Activated CD4-positive, alpha-beta T cell treated with anti-CD3 and anti-CD28 coated beads, Interleukin-2, amount 50 U/mL, for 4 hours (primary cell): ENCODE results near the gene SLC25A1.

Experiments used
- DNase-seq, 2 experiments: peaks; one replicate each; pipeline ENCODE4 v3.0.0-alpha.2; 2020

SLC25A1 gene

DNA sequence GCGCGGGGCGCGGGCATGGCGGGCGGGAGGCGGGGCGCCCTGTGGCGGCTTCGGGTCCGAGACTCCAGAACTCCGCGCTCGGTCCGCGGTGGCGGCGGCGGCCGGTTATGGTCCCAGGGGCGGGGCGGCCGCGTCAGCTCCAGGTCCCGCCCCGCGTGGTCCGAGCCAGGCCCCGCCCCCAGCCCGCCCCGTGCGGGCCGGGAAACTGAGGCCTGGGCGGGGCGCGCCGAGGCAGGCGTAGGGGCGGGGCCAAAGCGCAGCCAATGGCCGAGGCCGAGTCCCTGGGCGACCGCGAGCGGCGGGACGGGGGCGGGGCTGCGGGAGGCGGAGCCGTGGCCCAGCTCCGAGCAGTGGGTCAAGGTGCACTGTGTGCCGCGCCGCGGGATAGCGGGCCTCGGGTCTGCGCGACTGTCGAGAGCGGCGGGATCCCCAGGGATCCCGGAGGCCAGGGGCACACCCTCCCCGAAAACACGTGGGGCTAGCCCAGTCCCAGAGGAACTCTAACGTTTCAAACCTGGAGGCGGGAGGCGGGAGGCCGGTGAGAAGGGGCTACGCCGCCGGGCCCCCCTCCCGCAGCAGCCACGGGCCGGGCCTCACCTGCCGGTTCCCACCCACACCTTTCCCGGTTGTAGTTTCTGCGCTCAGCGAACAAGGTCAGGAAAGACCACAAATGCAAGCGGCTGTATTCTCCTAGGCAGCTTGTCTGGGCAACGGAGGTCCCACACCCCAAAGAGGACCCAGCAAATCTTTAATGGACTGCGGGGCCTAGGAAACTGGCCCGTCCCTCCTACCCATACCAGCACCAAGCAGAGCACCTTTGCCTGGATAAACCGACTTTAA, at the start of gene SLC25A1:
Gene SLC25A1, minus strand, starts transcription at position 80 of the 840 bp plus-strand sequence. Its CDS starts 63 bp downstream, at position 17.
- peak; percentile 67 to 73 for DNase-seq

GRCh38 chr22:19228179-19228578, 49.6 kb upstream of the SLC25A1 start:
- no peak for DNase-seq

- DNase-seq = no peak
Observed at GRCh38 chr22:19226428-19226827, 47.9 kb upstream of the SLC25A1 start.

GRCh38 chr22:19225560-19225959, 47.0 kb upstream of the SLC25A1 start:
- DNase-seq = no peak

DNA sequence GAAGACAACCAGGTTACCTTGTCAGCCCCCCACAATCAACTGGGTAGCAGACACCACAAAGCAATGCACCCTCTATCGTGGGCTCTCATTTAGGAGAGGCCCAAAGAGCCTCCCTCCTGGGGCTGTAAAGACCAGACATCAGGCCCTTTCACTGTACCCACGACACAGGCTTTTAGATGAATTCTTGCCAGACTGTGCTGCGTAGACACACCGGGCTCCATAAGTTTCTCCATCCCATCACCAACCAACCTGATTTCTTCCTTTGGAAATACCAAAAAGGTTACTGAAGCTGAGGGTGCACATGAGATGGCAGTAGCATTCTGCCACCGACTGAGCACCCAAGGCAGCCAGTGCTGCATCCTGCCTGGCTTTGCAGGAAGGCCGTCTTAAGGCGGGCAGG, 46.4 kb upstream of the SLC25A1 start:
- DNase-seq = no peak

GRCh38 chr22:19224557-19224956, 46.0 kb upstream of the SLC25A1 start:
- no peak for DNase-seq

GRCh38 chr22:19223617-19224016, 45.1 kb upstream of the SLC25A1 start:
- DNase-seq = no peak

- no peak for DNase-seq
Observed at GRCh38 chr22:19223110-19223509, 44.6 kb upstream of the SLC25A1 start.

GRCh38 chr22:19222242-19223005, 43.9 kb upstream of the SLC25A1 start:
- DNase-seq = no peak

DNA sequence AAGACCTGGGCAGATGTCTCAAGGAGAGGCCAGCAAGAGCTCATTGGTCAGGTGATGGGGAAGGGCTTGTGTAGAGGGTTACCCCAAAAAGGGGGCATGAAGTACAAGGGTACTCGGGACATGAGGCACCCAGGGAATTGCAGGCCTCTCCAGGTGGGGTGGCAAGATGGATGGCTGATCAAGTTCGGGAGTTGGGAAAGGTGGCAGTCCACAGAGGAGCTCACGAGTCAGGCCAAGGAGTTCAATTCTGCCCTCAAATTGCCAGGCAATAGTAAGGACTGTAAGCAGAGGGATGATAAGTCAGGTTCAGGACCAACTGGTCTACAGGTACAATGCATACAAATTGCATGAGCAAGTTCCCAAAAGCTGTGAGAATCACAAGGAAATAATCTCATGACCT, 42.3 kb upstream of the SLC25A1 start:
- no peak for DNase-seq

- no peak for DNase-seq
Observed at GRCh38 chr22:19218541-19219233, 40.2 kb upstream of the SLC25A1 start.

DNA sequence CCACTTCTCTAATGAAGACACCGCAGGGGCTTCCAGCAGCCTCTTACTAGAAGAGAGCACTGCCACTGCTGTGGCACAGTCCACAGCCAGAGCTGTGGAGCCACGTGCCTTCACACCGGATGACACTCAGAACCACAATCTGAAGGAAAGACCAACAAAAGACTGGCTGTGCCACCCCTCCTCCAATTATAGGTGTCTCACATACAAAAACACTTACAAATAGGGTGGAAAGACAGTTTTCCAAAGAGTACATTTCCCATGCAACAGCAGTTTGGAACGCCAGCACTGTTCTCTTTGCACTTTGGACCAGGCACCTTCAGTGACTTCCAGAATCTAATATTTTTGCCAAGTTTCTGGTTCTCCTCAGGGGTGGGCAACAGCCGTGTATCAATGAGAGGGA, 38.0 kb upstream of the SLC25A1 start:
- DNase-seq = no peak

DNA sequence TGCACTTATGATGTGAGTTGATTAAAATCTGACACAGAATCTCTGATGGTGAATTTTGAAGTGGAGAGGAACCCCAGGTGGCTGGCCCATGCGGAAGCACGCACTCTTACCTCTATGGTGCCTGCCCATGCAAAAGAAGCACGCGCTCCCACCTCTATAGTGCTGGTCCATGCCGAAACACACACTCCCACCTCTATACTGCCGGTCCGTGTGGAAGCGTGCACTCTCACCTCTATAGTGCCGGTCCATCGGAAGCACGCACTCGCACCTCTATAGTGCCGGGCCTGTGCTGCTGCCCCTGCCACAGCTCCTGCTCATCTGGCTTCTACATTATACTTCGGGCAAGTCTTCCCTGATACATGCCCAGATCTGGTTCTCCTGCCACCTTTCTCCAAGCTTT, 36.8 kb upstream of the SLC25A1 start:
- no peak for DNase-seq

- no peak for DNase-seq
Observed at GRCh38 chr22:19214078-19214473, 35.5 kb upstream of the SLC25A1 start.

DNA sequence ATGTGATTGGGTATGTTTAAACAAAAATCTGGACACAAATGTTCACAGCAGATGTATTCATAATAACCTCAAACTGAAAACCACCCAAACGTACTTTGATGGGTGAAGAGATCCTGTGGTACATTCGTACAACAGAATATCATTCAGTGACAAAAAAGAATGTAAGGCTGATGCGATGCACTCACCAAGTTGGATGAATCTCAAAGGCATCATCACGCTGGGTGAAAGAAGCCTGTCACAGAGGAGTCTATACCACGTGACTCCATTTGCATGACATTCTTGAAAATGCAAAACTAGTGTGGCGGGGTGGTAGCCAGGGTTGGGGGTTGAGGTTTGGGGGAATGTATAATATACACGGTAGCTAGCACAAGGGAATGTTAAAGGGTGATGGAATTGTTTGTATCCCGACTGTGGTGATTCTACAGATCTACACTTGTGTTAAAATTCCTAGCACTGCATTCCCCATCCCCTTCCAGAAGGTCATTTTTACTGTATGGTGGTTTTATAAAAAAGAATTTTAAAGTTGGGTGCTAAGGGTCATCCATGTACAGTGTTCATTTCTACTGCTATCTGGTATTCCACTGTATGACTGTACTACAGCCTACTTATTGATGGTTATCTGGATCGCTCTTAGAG, 35.0 kb upstream of the SLC25A1 start:
- DNase-seq = no peak

GRCh38 chr22:19213001-19213400, 34.5 kb upstream of the SLC25A1 start:
- no peak for DNase-seq

DNA sequence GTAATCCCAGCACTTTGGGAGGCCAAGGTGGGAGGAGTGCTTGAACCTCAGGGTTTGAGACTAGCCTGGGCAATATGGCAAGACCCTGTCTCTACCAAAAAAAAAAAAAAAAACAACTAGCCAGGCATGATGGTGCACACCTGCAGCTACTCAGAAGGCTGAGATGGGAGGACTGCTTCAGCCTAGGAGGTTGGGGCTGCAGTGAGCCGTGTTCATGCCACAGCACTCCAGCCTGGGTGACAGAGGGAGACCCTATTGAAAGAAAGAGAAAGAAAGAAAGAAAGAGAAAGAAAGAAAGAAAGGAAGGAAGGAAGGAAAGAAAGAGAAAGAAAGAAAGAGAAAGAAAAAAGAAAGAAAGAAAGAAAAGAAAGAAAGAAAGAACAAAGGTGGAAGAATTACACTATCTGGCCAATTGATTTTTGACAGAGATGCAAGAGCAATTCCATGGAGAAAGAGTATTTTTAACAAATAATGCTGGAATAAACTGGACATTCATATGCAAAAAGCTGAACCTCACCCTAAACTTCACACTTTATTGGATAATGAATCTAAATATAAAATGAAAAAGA, 33.9 kb upstream of the SLC25A1 start:
- DNase-seq = no peak

DNA sequence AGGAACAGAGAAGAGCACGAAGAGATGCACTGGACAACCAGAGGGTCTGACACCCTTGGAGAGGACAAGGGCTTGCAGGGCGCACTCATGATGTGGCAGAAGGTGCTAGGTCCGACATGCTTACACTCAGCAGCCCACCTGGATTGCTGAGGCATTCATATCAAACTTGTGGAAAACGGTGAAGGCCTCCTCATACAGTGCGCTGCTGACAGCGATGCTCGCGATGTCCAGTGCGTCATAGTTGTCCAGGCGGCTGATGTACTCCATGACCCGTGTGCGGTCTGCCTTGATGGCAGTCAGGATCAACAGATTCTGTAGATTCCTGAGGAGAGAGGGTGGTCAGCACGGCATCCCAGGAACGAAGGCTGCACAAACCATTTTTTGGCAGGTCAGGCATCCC, 31.7 kb upstream of the SLC25A1 start:
- DNase-seq = no peak

DNA sequence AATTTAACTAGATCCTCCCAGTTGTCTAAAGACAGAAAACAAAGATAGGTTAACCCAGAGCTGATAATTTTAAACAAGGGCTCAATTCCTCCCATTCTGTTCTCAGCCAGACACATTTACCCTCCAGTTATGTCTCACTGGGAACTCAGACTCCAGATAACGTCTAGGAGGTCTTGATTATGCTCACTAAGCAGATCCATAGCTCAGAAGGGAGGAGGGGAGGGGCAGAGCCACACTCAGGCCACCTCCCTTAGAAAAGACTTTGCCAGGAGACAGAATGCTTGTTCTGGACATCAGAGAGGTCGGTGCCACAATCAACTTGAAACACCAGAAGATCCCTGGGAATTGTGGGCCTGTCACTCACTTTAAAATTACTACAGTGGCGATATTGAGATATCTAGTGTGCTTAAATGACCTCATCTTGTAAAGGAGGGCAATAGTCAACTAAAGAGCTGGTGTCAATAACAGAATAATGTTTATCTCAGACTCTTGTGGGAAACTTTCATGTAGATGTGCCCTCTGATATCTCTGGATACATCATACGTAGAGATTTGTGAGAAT, 29.8 kb upstream of the SLC25A1 start:
- DNase-seq = no peak

- no peak for DNase-seq
Observed at GRCh38 chr22:19207884-19208283, 29.3 kb upstream of the SLC25A1 start.

DNA sequence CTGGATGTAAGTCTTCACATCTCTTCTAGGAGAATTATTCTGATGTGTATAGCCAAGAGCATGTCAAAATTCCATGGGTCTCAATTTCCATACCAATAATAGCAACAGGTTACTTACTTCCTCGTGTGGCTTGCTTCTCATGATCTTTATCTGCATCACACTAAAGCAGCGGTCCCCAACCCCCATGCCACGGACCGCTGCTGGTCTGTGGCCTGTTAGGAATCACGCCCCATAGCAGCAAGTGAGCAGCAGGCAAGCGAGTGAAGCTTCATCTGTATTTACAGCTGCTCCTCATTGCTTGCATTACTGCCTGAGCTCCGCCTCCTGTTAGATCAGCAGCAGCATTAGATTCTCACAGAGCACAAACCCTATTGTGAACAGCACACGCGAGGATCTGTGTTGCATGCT, 28.9 kb upstream of the SLC25A1 start:
- DNase-seq = no peak

GRCh38 chr22:19206287-19206686, 27.8 kb upstream of the SLC25A1 start:
- DNase-seq = no peak
